Esophagus muscularis mucosa (tissue), 4 donors: Measurements from ENCODE around the gene ZMYND11. TPM values are rescaled to one million over a fixed set of nuclear protein-coding genes. Genes with fewer than 3 reads are reported as not detected.

Source experiments
- DNase-seq: peaks from one replicate; pipeline ENCODE4 v3.0.0-alpha.2; 2017; ENCODE audit errors: extremely low spot score
- H3K27ac ChIP-seq, 4 donors: fragments of 200-600 bp; sonication (generic); replicated peaks in 1 of 4; 1 replicate in 3 of 4; 2 replicates in 1 of 4; pipeline ENCODE4 v1.5.1; 2016 to 2019; ENCODE audit warnings: mild to moderate bottlenecking in 1 of 4
- H3K27me3 ChIP-seq, 4 donors: fragments of 200-600 bp; sonication (generic); one replicate each; pipeline versions ENCODE4 v1.5.1 to v1.6.0; 2016 to 2019
- H3K36me3 ChIP-seq, 4 donors: fragments of 200-600 bp; sonication (generic); one replicate each; pipeline ENCODE4 v1.5.1; 2016 to 2019
- H3K4me1 ChIP-seq, 4 donors: fragments of 200-600 bp; sonication (generic); one replicate each; pipeline ENCODE4 v1.5.1; 2016 to 2019
- H3K4me3 ChIP-seq, 4 donors: fragments of 200-600 bp; sonication (generic); 1 replicate in 2 of 4; 2 replicates in 2 of 4; pipeline ENCODE4 v1.5.1; 2016 to 2019; ENCODE audit warnings: mild to moderate bottlenecking in 4 of 4, moderate library complexity in 1 of 4
- H3K9me3 ChIP-seq, 4 donors: fragments of 200-600 bp; sonication (generic); 1 replicate in 3 of 4; 2 replicates in 1 of 4; pipeline ENCODE4 v1.5.1; 2016 to 2019
- EP300 ChIP-seq: sonication (generic); formaldehyde crosslinking; IDR thresholded peaks from one replicate; pipeline ENCODE4 v1.6.1; 2017; ENCODE audit warnings: antibody characterized with exemption
- POLR2A ChIP-seq: fragments of 450-650 bp; IDR thresholded peaks from one replicate; pipeline ENCODE4 v1.6.1; 2017; ENCODE audit warnings: antibody characterized with exemption, moderate library complexity, mild to moderate bottlenecking, low read depth
- POLR2AphosphoS5 ChIP-seq, 2 donors: sonication (generic); formaldehyde crosslinking; IDR thresholded peaks; one replicate each; pipeline ENCODE4 v1.6.1; 2017; ENCODE audit warnings: antibody characterized with exemption in 2 of 2
- WGBS: methylation state at CpG from one replicate; pipeline ENCODE4 v1.1.5; 2018; 5-methylcytosine and 5-hydroxymethylcytosine counted together
- intact Hi-C: fragments of 100-400 bp; cut with DNase I; formaldehyde crosslinking; loops from one replicate; pipeline ENCODE4 v1.15.1; 2023
- total RNA-seq, 4 donors: library from RNA; depleted of rRNA; stranded (reverse); fragments of >200 nt; gene quantifications; one replicate each; pipeline versions ENCODE4 v1.1.0 to v1.2.1, GENCODE V29; 2016
- TF ChIP-seq, protein P1 (sequence below), 3 experiments: fragments of 200-600 bp in 2 of 3; fragments of 450-650 bp in 1 of 3; sonication (generic) in 2 of 3; IDR thresholded peaks; one replicate each; pipeline ENCODE4 v1.5.1; 2017 to 2019; ENCODE audit warnings: antibody characterized with exemption in 3 of 3, mild to moderate bottlenecking in 2 of 3, moderate library complexity in 1 of 3

The ZMYND11 gene
- total RNA-seq, 4 donors from 2014 or later = 132 to 145 (median 139) TPM

DNA sequence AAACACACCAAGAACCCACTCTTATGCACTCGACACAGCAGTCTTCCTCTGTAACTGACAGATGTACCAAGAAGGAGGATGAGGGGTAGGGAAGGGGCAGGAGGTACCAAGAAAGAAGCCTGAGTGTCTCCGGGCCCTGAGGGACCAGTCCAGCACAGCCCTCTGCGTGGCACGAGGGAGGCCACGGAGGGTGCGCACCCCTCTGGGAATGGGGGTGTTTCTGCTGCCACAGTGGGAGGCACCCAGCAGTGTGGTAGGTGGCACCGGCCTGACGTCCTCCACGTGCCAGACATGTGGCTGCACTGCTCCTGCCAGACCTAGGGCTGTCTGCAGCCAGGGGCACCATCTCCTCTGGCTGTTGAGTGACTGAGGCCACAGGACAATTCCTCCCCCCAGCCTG is 154.3 kb downstream of the ZMYND11 start:
- intact Hi-C loops = no loop called here
- TF ChIP-seq, protein P1, sequence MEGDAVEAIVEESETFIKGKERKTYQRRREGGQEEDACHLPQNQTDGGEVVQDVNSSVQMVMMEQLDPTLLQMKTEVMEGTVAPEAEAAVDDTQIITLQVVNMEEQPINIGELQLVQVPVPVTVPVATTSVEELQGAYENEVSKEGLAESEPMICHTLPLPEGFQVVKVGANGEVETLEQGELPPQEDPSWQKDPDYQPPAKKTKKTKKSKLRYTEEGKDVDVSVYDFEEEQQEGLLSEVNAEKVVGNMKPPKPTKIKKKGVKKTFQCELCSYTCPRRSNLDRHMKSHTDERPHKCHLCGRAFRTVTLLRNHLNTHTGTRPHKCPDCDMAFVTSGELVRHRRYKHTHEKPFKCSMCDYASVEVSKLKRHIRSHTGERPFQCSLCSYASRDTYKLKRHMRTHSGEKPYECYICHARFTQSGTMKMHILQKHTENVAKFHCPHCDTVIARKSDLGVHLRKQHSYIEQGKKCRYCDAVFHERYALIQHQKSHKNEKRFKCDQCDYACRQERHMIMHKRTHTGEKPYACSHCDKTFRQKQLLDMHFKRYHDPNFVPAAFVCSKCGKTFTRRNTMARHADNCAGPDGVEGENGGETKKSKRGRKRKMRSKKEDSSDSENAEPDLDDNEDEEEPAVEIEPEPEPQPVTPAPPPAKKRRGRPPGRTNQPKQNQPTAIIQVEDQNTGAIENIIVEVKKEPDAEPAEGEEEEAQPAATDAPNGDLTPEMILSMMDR (IDR thresholded peaks at IDR 0.05) = no peak
- TF ChIP-seq EP300 = no peak
- TF ChIP-seq POLR2AphosphoS5 (IDR thresholded peaks at IDR 0.05) = no peak
- no peak for TF ChIP-seq POLR2A
- 94% methylated on average over 3 of the region's 9 CpGs for WGBS
- DNase-seq = no peak
- H3K4me3 ChIP-seq = no peak overlapping the region
- no peaks in the 10 kb centered on the region for H3K27me3 ChIP-seq
- H3K27ac ChIP-seq = no peak overlapping the region
- peaks cover 0 to 17% (median 12%) of the 10 kb centered on the region in 4 donors for H3K4me1 ChIP-seq
- H3K9me3 ChIP-seq = no peaks in the 10 kb centered on the region
- peaks cover 0 to 66% (median 50%) of the 10 kb centered on the region in 4 donors for H3K36me3 ChIP-seq

DNA sequence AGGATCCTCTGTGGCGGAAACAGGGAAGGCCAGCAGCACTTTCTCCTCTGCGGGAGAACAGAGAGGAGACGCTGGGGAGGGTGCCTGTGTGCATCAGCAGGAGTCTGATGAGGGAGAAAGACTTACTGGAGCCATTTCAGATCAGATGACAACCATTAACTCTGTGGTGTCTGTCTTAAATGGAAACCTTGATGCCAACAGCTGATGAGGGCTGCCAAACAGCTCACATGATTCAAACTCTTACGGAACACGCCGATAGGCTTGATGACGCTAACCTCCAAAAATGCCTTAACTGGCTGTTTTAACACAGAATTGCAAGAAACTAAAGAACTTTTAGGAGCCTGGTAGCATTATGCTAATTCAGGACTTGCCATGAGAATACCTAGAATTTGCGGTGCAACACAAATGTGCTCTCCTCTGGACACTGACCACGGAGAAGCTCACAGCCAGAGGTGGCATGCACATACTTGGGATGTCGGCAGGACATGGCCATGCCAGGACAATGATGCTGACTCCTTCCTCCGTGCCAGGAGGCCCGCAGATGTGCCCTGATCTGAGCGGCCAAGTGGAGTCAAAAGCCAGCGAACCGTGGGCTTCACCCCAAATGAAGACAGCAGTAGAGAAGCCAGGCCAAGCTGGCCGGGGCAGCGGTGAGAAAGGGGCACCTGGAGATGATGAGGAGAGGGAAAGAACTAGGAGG is 154.9 kb downstream of the ZMYND11 start:
- H3K36me3 ChIP-seq = peaks cover 0 to 60% (median 44%) of the 10 kb centered on the region in 4 donors
- WGBS = 94% methylated on average over 17 of the region's 17 CpGs
- no peaks in the 10 kb centered on the region for H3K27me3 ChIP-seq
- H3K27ac ChIP-seq = no peak overlapping the region
- peaks cover 0 to 17% (median 12%) of the 10 kb centered on the region in 4 donors for H3K4me1 ChIP-seq
- no peak overlapping the region for H3K4me3 ChIP-seq
- no peak for DNase-seq
- H3K9me3 ChIP-seq = no peaks in the 10 kb centered on the region
- TF ChIP-seq POLR2A = no peak
- TF ChIP-seq, protein P1 (IDR thresholded peaks at IDR 0.05) = no peak
- no peak for TF ChIP-seq POLR2AphosphoS5 (IDR thresholded peaks at IDR 0.05)
- intact Hi-C loops = no loop called here

DNA sequence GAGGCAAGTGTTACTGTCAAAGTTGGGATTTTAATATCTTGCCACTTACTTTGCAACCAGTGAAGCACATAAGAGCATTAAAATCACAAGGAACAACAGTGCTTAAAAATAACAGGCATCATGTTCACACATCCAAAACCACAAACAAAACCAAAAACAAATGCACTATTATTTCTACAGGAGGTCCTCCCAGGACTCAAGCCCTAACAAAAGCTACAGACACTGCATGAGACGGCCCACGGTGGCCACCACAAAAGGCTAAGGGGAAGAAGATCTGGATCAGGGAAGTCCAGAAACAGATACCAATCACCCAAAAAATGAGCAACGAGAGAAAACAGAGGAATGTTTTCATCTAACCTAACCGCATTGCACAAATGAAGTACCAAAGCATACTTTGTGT is 158.4 kb downstream of the ZMYND11 start:
- H3K27me3 ChIP-seq = no peaks in the 10 kb centered on the region
- H3K36me3 ChIP-seq = peaks cover 0 to 43% (median 26%) of the 10 kb centered on the region in 4 donors
- H3K27ac ChIP-seq = no peak overlapping the region
- whole genome bisulfite sequencing = 78% methylated on average over 4 of the region's 4 CpGs
- no peak for DNase-seq
- no peak overlapping the region for H3K4me3 ChIP-seq
- intact Hi-C loops = no loop called here
- peaks cover 7 to 20% (median 18%) of the 10 kb centered on the region in 4 donors for H3K4me1 ChIP-seq
- H3K9me3 ChIP-seq = no peaks in the 10 kb centered on the region
- TF ChIP-seq, protein P1 (IDR thresholded peaks at IDR 0.05) = no peak
- TF ChIP-seq POLR2A (no peak), EP300 (no peak), POLR2AphosphoS5 (IDR thresholded peaks at IDR 0.05) (no peak)

DNA sequence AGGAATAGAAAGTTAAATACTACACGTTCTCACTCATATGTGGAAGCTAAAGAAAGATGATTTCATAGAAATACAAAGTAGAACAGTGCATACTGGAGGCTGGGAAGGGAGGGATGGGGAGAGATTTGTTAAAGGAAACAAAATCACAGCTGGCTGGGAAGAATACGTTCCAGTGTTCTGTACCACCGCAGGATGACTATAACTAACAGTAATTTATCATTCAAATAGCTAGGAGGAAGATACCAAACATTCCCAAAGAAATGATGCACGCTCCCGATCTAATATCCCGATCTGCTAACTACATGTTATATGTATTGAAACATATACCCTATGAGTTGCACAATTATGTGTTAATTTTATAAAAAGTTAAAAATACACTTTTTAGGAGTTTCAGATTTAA is 162.3 kb downstream of the ZMYND11 start:
- Histone ChIP-seq H3K27me3 (no peaks in the 10 kb centered on the region), H3K4me1 (peaks cover 7 to 20% (median 18%) of the 10 kb centered on the region in 4 donors), H3K27ac (peak overlapping the region; percentile 46 to 70 (median 62)), H3K9me3 (no peaks in the 10 kb centered on the region), H3K36me3 (peaks cover 0 to 30% (median 9%) of the 10 kb centered on the region in 4 donors), H3K4me3 (peak overlapping the region in 3 of 4 donors; percentile 12 to 18 (median 16))
- no peak for DNase-seq
- intact Hi-C loops = no loop called here
- WGBS = 29% methylated on average over 6 of the region's 6 CpGs
- TF ChIP-seq POLR2AphosphoS5 (IDR thresholded peaks at IDR 0.05) (no peak), POLR2A (no peak), EP300 (no peak)
- TF ChIP-seq, protein P1 (IDR thresholded peaks at IDR 0.05) = no peak
